Activated naive CD4-positive, alpha-beta T cell treated with anti-CD3 and anti-CD28 coated beads, Interleukin-2, amount 10 ng/mL, durations not matched to agents 7 days and 5 days (primary cell): ENCODE results near the gene MRPL55.

Experiments
- CTCF ChIA-PET: fragments of 350-600 bp; sonication (Branson Sonifier 250); formaldehyde crosslinking; loops from one replicate; lab custom pipeline; 2021; ENCODE audit warnings: antibody characterized with exemption; lab: Charles Lee
- DNase-seq: peaks from one replicate; pipeline ENCODE4 v3.0.0-alpha.2; 2020
- H3K27ac Mint-ChIP-seq: one replicate; pipeline ENCODE4 v1.8.0; 2021; ENCODE audit warnings: mild to moderate bottlenecking, moderate library complexity, mixed read lengths
- H3K27me3 Mint-ChIP-seq: one replicate; pipeline ENCODE4 v1.8.0; 2021; ENCODE audit warnings: mild to moderate bottlenecking, mixed read lengths
- H3K36me3 Mint-ChIP-seq: one replicate; pipeline ENCODE4 v1.8.0; 2021; ENCODE audit warnings: mixed read lengths
- H3K4me1 Mint-ChIP-seq: one replicate; pipeline ENCODE4 v1.8.0; 2021; ENCODE audit warnings: mixed read lengths
- H3K4me3 Mint-ChIP-seq: one replicate; pipeline ENCODE4 v1.8.0; 2021; ENCODE audit warnings: mild to moderate bottlenecking, moderate library complexity, mixed read lengths
- H3K9me3 Mint-ChIP-seq: one replicate; pipeline ENCODE4 v1.8.0; 2021; ENCODE audit warnings: mixed read lengths

Gene MRPL55

GRCh38 chr1:228075801-228076271 lies 33.3 kb downstream of the MRPL55 start:
- H3K9me3 Mint-ChIP-seq: no peaks in the 10 kb centered on the region
- H3K4me1 Mint-ChIP-seq: peaks cover 6% of the 10 kb centered on the region
- no peaks in the 10 kb centered on the region for H3K27me3 Mint-ChIP-seq
- peaks cover 2% of the 10 kb centered on the region for H3K36me3 Mint-ChIP-seq
- DNase-seq: peak; percentile 19
- no peak overlapping the region for H3K27ac Mint-ChIP-seq
- no peak overlapping the region for H3K4me3 Mint-ChIP-seq
- CTCF ChIA-PET: no interaction called here

GRCh38 chr1:228074954-228075730 lies 34.0 kb downstream of the MRPL55 start:
- Mint-ChIP-seq H3K4me3 (no peak overlapping the region), H3K9me3 (no peaks in the 10 kb centered on the region), H3K27me3 (no peaks in the 10 kb centered on the region), H3K27ac (no peak overlapping the region), H3K36me3 (peaks cover 2% of the 10 kb centered on the region), H3K4me1 (peaks cover 6% of the 10 kb centered on the region)
- DNase-seq: peak; percentile 19
- CTCF ChIA-PET: no interaction called here

GRCh38 chr1:228073857-228074545 lies 35.1 kb downstream of the MRPL55 start:
- peaks cover 2% of the 10 kb centered on the region for H3K36me3 Mint-ChIP-seq
- no peaks in the 10 kb centered on the region for H3K9me3 Mint-ChIP-seq
- H3K4me1 Mint-ChIP-seq: peaks cover 3% of the 10 kb centered on the region
- H3K27me3 Mint-ChIP-seq: no peaks in the 10 kb centered on the region
- H3K27ac Mint-ChIP-seq: no peak overlapping the region
- DNase-seq: peak; percentile 32
- no peak overlapping the region for H3K4me3 Mint-ChIP-seq
- CTCF ChIA-PET: no interaction called here

DNA sequence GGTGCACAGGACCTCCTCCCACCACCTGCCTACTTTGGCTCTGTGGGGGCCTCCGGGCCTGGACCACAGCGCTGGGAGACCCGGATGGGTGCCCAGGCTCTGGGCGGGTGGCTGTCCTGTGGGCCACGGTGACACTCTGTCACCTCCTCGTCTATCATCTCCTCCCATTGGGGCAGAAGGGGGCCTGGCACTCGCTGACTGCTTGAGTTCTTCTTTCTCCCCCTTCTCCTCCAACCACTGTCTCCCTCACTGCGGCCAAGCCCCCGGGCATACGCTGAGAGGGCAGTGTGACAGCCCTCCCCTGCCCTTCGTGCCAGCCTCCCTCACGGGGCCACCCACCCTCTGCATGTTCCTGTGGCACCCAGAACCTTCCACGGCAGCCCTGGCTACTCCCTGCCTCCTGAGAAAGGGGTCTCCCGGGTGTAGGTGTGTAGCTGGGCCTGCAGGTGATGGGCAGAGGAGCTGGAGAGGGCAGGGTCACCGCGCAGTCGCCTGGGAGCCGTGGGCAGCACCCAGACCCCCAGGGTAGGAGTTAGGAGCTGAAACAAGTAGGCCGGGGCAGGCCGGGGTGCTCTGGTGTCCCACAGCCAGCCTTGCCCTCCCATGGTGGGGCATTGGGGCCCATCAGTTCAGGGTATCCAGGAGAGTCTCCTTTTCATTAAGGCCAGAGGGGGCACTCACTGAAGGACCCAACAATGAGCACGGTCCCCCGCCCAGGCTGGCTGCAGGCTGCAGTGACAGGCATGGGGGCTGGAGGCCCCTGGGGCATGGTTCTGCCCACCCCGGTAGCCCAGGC lies 35.8 kb downstream of the MRPL55 start:
- CTCF ChIA-PET: no interaction called here
- Mint-ChIP-seq H3K4me3 (no peak overlapping the region), H3K27ac (no peak overlapping the region), H3K4me1 (no peaks in the 10 kb centered on the region), H3K36me3 (peaks cover 2% of the 10 kb centered on the region), H3K9me3 (no peaks in the 10 kb centered on the region), H3K27me3 (no peaks in the 10 kb centered on the region)
- peak; percentile 11 for DNase-seq

DNA sequence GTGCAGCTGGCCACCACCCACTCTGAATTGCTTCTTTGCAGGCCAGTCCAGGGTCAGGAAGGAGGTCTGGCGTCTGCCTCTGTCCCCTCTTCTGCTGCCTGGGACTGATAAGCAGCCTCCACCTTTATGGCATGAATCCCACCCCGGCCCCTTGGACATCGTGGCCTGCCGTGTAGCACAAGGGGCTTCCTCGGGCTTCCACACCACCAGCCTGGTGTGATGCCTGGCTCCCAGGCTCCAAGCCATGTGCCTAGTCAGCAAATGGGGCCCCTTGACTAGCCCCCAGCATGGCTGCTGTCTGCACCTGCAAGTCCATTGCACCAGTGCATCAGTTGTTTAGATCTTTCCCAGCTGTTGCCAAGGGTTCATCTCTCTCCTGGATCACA lies 36.4 kb downstream of the MRPL55 start:
- no peaks in the 10 kb centered on the region for H3K9me3 Mint-ChIP-seq
- H3K27ac Mint-ChIP-seq: no peak overlapping the region
- CTCF ChIA-PET: no interaction called here
- H3K4me3 Mint-ChIP-seq: no peak overlapping the region
- H3K4me1 Mint-ChIP-seq: no peaks in the 10 kb centered on the region
- no peaks in the 10 kb centered on the region for H3K27me3 Mint-ChIP-seq
- H3K36me3 Mint-ChIP-seq: peaks cover 2% of the 10 kb centered on the region
- DNase-seq: peak; percentile 15

DNA sequence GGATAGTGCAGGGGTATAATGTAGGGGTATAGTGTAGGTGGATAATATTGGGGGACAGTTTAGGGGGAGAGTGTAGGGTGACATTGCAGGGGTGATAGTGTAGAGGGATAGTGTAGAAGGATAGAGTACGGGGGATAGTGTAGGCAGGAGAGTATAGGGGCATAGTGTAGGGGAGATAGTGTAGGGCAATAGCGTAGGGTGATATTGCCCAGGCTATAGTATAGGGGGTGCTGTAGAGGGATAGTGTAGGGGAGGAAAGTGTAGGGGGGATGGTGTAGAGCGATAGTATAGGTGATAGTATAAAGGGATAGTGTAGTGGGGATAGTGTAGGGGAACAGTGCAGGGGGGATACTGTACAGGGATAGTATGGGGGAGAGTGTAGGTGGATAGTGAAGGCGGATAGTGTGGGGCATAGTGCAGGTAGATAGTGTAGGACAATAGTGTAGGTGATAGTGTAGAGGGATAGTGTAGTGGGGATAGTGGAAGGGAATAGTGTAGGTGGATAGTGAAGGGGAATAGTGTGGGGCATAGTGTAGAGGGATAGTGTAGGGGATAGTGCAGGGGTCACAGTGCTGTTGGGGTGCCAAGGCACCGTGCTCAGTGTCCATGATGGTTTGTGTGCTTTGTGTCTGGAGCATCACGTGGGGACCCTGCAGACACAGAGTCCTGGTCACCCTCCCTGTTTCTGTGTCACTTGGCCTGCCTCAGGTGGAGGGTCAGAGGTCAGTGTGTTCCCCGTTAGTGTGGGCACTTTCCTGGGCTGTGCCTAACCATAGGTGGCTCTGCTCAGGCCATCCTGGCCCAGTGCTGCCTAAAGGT lies 37.1 kb downstream of the MRPL55 start:
- CTCF ChIA-PET: no interaction called here
- H3K4me1 Mint-ChIP-seq: no peaks in the 10 kb centered on the region
- H3K27ac Mint-ChIP-seq: no peak overlapping the region

DNA sequence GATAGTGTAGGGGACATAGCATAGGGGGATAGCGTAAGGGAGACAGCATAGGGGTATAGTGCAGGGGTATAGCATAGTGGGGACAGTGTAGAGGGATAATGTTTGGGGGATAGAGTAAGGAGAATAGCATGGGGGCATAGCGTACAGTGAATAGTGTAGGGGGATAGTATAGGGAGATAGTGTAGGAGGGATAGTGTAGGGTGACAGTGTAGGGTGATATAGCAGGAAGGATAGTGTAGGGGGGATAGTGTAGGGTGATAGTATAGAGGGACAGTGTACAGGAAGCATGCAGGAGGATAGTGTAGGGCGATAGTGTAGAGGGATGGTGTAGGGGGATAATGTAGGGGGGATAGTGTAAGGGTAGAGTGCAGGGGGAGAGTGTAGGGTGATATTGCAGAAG lies 38.2 kb downstream of the MRPL55 start:
- peak; percentile 14 for DNase-seq
- Mint-ChIP-seq H3K27ac (no peak overlapping the region), H3K4me1 (no peaks in the 10 kb centered on the region), H3K9me3 (no peaks in the 10 kb centered on the region), H3K36me3 (no peaks in the 10 kb centered on the region), H3K27me3 (peaks cover 16% of the 10 kb centered on the region), H3K4me3 (no peak overlapping the region)
- CTCF ChIA-PET: no interaction called here

More for the DNA sequence above, 37.1 kb downstream of the MRPL55 start:
- H3K27me3 Mint-ChIP-seq: peaks cover 4% of the 10 kb centered on the region
- H3K36me3 Mint-ChIP-seq: no peaks in the 10 kb centered on the region
- peak; percentile 16 for DNase-seq
- no peak overlapping the region for H3K4me3 Mint-ChIP-seq
- no peaks in the 10 kb centered on the region for H3K9me3 Mint-ChIP-seq

GRCh38 chr1:228070173-228070572 lies 38.9 kb downstream of the MRPL55 start:
- Mint-ChIP-seq H3K9me3 (no peaks in the 10 kb centered on the region), H3K4me1 (no peaks in the 10 kb centered on the region), H3K36me3 (no peaks in the 10 kb centered on the region), H3K4me3 (no peak overlapping the region), H3K27me3 (peaks cover 23% of the 10 kb centered on the region), H3K27ac (no peak overlapping the region)
- no peak for DNase-seq
- CTCF ChIA-PET: no interaction called here

DNA sequence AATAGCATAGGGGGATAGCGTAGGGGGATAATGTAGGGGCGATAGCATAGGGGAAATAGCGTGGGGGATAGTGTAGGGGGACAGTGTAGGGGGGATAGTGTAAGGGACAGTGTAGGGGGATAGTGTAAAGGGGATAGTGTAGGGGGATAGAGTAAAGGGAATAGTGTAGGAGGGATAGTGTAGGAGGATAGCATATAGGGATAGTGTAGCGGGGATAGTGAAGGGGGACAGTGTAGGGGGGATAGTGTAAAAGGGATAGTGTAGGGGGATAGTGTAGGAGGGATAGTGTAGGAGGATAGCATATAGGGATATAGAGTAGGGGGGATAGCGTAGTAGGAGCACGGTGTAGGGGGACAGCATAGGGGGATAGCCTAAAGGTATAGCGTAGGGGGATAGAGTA lies 40.7 kb downstream of the MRPL55 start:
- CTCF ChIA-PET: no interaction called here
- H3K27me3 Mint-ChIP-seq: peaks cover 33% of the 10 kb centered on the region
- no peaks in the 10 kb centered on the region for H3K9me3 Mint-ChIP-seq
- no peaks in the 10 kb centered on the region for H3K4me1 Mint-ChIP-seq
- DNase-seq: no peak
- H3K36me3 Mint-ChIP-seq: no peaks in the 10 kb centered on the region
- H3K27ac Mint-ChIP-seq: no peak overlapping the region
- H3K4me3 Mint-ChIP-seq: no peak overlapping the region

GRCh38 chr1:228066891-228067654 lies 42.0 kb downstream of the MRPL55 start:
- no peaks in the 10 kb centered on the region for H3K36me3 Mint-ChIP-seq
- no peaks in the 10 kb centered on the region for H3K4me1 Mint-ChIP-seq
- H3K27ac Mint-ChIP-seq: no peak overlapping the region
- H3K9me3 Mint-ChIP-seq: no peaks in the 10 kb centered on the region
- H3K4me3 Mint-ChIP-seq: no peak overlapping the region
- peaks cover 46% of the 10 kb centered on the region for H3K27me3 Mint-ChIP-seq
- DNase-seq: peak; percentile 13
- CTCF ChIA-PET: no interaction called here

DNA sequence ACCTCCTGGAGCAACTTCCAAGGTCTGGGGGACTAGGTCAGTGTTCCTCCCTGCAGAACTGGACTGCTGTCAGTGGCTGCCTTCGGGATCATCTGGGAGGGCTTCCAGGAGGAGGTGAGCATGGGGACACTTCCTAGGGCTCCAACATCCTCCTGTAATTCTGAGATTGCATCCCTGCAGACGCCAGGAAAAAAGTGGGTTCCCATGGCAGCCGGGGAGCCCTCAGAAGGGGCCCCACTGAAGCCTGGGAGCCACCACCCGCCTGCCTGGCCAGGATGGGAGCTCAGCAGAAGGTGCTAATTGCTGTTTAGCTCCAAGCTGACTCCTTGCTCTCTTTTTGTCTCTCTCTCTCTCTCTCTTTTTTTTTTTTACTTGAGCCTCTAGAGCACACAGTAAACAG lies 42.7 kb downstream of the MRPL55 start:
- H3K9me3 Mint-ChIP-seq: no peaks in the 10 kb centered on the region
- H3K4me1 Mint-ChIP-seq: no peaks in the 10 kb centered on the region
- peaks cover 53% of the 10 kb centered on the region for H3K27me3 Mint-ChIP-seq
- CTCF ChIA-PET: no interaction called here
- DNase-seq: no peak
- H3K36me3 Mint-ChIP-seq: no peaks in the 10 kb centered on the region
- no peak overlapping the region for H3K4me3 Mint-ChIP-seq
- no peak overlapping the region for H3K27ac Mint-ChIP-seq

DNA sequence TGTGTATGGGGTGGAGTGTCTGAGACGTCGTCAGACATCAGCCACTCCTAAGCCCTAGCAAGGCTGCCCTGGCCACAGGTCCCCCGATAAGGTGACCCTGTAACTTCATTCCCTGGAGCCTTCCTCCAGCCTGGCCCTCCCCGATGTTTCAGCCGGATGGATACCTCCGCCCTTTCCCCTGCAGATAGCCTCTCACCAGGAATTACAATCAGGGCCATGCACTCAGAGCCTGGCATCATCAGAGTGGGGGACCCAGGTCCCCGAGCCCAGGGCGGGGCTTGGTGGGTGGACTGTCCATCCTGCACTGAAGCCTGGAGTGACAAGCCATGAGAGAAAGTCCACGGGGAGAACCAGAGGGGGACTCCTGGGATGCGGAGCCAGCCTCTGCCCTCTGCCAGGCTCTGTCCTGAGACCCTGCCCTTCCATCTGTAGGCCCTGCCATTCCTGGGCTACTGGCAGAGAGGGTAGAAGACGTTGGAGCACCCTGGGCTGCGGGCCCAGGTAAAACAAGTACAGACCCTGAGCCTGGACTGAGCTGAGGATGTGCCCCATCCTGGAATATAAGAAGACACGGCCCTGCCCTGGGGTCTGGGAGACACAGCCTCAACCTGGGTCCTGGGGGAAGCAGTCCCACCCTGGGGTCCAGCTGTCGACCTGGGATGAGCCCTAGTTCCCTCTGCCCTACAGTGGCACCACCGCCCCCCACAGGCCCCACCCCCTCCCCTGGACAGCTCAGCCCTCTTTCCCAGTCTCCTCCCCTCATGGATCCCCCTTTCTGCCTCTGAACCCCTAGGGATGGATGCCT lies 43.4 kb downstream of the MRPL55 start:
- Mint-ChIP-seq H3K36me3 (no peaks in the 10 kb centered on the region), H3K4me1 (peaks cover 4% of the 10 kb centered on the region), H3K27me3 (peaks cover 59% of the 10 kb centered on the region), H3K9me3 (no peaks in the 10 kb centered on the region), H3K4me3 (no peak overlapping the region), H3K27ac (no peak overlapping the region)
- CTCF ChIA-PET: no interaction called here
- DNase-seq: peak; percentile 16
